Activated T-cell treated with anti-CD3 and anti-CD28 coated beads for 1 hour (primary cell): ENCODE data around the gene MRPL48.
"Not testable (repeated sequence)": the region's sequence is repeated elsewhere in the genome, so short reads cannot be mapped to it uniquely, and the experiment has no call there.

Experiments used
- DNase-seq: peaks from one replicate; pipeline ENCODE4 v3.0.0-alpha.2; 2020; ENCODE audit warnings: low read depth

Gene MRPL48

DNA sequence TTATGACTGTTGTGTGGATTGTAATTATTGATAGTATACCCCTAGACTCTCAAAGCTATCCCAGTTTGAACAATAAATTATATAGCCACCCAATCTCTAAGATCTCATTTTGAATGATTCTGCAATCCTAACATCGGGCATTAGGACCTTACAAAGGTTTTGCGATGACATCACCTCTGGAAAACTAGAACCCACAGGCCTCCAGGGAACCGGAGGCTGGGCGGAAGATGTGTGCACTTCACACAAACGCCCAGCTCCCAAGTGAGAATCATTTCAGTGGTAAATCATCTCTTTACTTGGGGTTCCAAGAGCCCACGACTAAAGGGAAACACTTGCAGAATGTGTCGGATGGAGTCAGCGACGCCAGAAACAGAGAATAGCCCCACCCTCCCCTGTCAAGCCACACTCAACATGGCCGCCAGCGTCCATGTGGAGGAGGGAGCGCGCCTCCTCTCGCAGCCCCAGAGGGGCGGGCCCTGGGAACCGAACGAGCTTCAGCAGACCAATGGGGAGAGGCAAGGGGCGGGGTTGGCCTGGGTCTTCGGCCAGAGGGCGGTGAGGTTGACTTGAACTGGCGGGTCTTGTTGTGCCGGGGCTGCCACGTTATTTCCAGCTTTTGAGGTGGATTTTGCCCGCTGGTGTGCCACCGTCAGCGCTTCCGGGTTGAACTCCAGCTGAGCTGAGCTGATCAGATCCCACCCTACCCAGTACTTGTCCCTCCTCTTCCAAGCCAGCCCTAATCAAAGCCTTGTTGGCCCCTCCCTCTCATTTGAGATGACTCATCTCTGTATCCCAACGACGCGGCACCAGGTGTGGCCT is 8.4 kb upstream of the MRPL48 start:
- peak; percentile 95 for DNase-seq

GRCh38 chr11:73781303-73781702 is 6.4 kb upstream of the MRPL48 start:
- no peak for DNase-seq

DNA sequence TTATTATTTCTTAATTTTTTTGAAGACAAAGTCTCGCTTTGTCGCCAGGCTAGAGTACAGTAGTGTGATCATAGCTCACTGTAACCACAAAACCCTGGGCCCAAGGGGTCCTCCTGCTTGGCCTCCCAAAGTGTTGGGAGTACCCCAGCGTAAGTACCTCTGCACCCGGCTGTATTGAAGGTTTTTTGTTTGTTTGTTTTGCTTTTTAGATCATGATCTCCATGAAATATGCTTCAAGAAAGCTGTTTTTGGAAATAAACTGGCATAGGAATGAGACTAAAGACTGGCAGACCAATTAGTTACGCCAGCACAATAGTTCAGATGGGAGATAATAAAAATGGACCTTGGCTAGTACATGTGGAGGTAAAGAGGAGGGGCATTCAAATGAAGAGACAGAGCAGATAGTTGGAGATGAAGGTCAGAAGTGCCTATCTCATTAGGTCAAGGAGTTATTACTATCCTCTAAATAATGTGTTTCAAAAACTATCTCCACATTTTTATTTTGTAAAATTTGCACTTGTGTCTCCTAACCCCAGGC is 4.1 kb upstream of the MRPL48 start:
- DNase-seq, result no peak

- DNase-seq, result no peak
Observed at GRCh38 chr11:73784080-73784634, 3.5 kb upstream of the MRPL48 start.

GRCh38 chr11:73784734-73785133 is 2.9 kb upstream of the MRPL48 start:
- no peak for DNase-seq

DNA sequence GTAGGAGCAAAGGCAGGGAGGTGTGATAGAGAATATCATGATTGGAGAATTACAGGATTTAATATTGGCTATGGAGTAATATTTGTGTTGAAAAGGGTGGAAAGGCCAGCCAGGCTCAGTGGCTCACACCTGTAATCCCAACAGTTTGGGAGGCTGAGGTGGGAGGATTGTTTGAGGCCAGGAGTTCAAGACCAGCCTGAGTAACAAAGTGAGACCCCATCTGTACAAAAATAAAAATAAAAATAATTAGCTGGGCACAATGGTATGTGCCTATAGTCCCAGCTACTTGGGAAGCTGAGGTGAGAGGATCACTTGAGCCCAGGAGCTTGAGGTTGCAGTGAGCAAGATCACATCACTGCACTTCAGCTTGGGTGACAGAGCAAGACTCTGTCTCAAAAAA is 2.2 kb upstream of the MRPL48 start:
- not testable (repeated sequence) for DNase-seq

GRCh38 chr11:73787051-73787642 is 527 bp upstream of the MRPL48 start:
- no peak for DNase-seq

DNA sequence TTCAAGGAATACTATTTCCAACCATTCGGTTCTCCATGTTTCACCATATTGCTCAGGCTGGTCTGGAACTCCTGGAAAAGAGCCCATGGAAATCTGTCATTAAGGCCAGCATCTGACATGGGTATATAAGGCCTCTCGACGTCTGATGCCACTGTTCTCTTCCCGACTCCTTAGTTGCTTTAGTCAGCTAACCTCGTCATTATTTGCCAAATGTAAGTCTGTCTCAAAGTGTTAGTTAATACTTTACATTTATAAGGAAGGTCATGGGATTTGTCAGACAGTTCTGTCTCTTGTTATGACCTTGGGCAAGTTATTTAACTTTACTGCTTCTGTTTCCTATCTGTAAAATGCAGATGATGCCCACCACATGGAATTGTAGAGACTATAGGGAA is 1.6 kb downstream of the MRPL48 start:
- DNase-seq, result no peak

DNA sequence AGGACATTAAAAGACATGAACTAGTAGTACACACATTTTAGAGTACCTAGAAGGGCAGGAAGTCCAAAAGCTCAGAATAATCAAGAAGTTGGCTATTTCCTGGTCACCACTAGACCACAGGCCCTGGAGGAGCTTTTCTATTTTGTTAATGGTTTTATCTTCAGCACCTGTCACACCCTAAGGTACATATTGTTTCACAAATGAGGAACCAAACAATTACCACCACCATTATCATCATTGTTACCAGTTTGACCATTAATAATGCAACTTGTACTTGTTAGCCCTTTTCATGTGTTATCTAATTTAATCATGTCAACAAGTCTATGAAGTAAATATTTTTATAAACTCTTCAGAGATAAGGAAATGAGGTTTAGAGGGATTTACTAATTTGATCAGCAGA is 4.9 kb downstream of the MRPL48 start:
- no peak for DNase-seq

GRCh38 chr11:73795925-73796632 is 8.4 kb downstream of the MRPL48 start:
- DNase-seq, result no peak

- DNase-seq, result no peak
Observed at GRCh38 chr11:73797457-73797856, 9.8 kb downstream of the MRPL48 start.

- DNase-seq, result no peak
Observed at GRCh38 chr11:73800276-73800806, 12.7 kb downstream of the MRPL48 start.

DNA sequence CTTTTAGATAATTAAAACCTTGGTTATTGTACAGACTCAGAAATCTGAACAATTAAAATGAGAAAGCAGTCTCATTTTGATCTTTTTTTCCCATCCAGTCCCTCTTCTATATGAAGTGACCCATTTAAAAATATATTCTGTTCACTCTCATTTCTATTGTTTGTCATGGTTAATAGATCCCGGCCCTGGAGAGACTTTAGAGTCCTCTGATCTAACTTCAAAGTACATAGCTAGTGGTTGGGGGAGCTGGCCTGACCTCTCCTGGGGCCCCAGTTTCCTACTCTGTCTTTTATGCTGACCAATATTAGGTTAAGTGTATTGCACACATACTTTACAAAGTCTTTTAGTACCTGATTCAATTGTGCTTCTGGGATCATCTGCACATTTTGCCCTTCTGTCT is 13.5 kb downstream of the MRPL48 start:
- no peak for DNase-seq

- no peak for DNase-seq
Observed at GRCh38 chr11:73804712-73805111, 17.0 kb downstream of the MRPL48 start.

GRCh38 chr11:73808052-73808451 is 20.4 kb downstream of the MRPL48 start:
- DNase-seq, result no peak

DNA sequence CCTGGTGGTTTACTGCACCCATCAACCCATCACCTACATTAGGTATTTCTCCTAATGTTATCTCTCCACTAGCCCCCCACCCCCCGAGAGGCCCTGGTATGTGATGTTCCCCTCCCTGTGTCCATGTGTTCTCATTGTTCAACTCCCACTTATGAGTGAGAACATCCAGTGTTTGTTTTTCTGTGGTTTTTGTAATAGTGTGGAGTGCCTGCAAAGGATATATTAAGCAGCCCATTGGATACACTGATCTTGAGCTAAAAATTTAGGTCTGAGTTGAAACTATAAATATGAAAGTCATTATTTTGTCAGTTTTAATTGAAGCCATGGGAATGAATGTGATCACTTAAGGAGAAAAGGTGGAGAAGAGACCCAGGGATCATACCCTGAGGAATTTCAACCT is 23.0 kb downstream of the MRPL48 start:
- no peak for DNase-seq

DNA sequence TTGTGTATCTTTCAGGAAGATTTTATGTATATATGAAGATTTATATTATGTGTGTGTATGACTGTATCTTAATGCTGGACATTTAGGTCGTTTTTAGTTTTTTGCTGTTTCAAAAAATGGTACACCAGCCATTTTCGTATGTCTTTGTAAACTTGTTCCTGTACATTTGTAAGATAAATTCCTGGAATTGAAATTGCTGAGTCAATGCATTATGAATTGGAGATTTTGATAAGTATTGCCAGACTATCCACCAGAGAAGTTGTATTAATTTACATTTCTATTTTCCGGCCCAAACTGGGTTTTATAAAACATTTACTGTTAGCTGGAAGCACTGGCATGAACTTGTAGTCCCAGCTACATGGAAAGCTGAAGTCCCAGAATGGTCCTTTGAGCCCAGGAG is 24.6 kb downstream of the MRPL48 start:
- DNase-seq, result no peak

GRCh38 chr11:73814812-73815211 is 27.1 kb downstream of the MRPL48 start:
- no peak for DNase-seq

- DNase-seq, result no peak
Observed at GRCh38 chr11:73818846-73819245, 31.2 kb downstream of the MRPL48 start.

- no peak for DNase-seq
Observed at GRCh38 chr11:73830261-73830660, 42.6 kb downstream of the MRPL48 start.

GRCh38 chr11:73833067-73833466 is 45.4 kb downstream of the MRPL48 start:
- no peak for DNase-seq

DNA sequence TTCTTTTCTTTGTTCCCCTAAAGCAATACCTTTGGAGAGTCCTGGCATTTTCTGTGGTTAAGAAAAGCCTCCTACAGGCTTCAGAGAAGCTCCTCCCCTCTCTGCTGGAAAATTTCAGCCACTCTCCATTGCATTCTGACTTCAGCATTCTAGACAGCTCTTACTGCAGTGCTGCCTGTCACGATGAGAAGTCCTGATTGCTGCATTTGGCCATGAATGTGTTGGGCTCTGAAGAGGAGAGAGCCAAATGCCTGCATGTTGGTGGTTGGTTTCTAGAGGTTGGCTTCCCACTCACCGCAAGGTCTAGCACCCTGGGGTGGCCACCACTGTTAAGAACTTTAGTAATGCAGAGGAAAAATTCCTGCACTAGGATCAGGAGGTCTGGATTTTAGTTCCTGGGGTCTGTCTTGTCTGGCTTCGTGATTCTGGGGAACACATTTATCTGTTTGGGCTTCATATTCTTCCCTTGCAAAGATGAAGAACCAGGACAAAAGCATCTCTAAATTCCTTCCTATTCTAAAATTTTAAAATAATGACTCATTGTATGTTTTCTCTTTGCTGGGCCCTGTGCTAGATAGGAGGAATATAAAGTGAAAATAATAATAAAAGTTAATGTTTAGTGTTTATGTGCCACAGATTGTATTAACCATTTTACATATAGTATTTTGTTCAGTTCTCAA is 50.9 kb downstream of the MRPL48 start:
- DNase-seq, result no peak
